BJ (cell line): ENCODE results near the gene B3GALT4. TPM values are rescaled to one million over a fixed set of nuclear protein-coding genes. Genes with fewer than 3 reads are reported as not detected.
A peak's percentile ranks its signal among the peaks of the same experiment; 100 is the strongest.
"Not testable (repeated sequence)": the region's sequence is repeated elsewhere in the genome, so short reads cannot be mapped to it uniquely, and the experiment has no call there.

Experiments
- CTCF ChIA-PET: fragments of 350-600 bp; formaldehyde crosslinking; extraction: SDS; loops from one replicate; lab custom pipeline; 2021; ENCODE audit warnings: antibody characterized with exemption, inconsistent platforms; lab: Yijun Ruan, JAX
- POLR2A ChIA-PET: fragments of 300-600 bp; sonication (Branson Sonifier 250); formaldehyde crosslinking; extraction: SDS; loops from one replicate; lab custom pipeline; 2021; ENCODE audit warnings: antibody characterized with exemption; lab: Charles Lee
- DNase-seq: peaks from one replicate; pipeline ENCODE4 v3.0.0-alpha.2; 2011; ENCODE audit warnings: low read depth
- H3K27me3 ChIP-seq: 2 replicates; pipeline ENCODE4 v1.6.0; 2011; ENCODE audit warnings: low read length; ENCODE audit not compliant: control insufficient read depth, insufficient read depth
- H3K36me3 ChIP-seq: 2 replicates; pipeline ENCODE4 v1.5.1; 2011; ENCODE audit warnings: low read length; ENCODE audit not compliant: control insufficient read depth, insufficient read depth
- H3K4me3 ChIP-seq: 2 replicates; pipeline ENCODE4 v1.5.1; 2011; ENCODE audit warnings: low read depth, mild to moderate bottlenecking, control low read depth, low read length
- polyA plus RNA-seq: library from polyadenylated mRNA; depleted of rRNA; stranded (reverse); fragments of >200 nt; gene quantifications from 2 replicates; pipeline ENCODE4 v1.2.3, GENCODE V29; 2011
- TF ChIP-seq, protein P1 (sequence below): IDR thresholded peaks from 2 replicates; pipeline ENCODE4 v1.5.1; 2011; ENCODE audit warnings: low read depth, mild to moderate bottlenecking, control low read depth, inconsistent platforms, low read length, moderate library complexity; ENCODE audit not compliant: insufficient read depth

The B3GALT4 gene
- polyA plus RNA-seq, 1 experiment, result 4.0 TPM

DNA sequence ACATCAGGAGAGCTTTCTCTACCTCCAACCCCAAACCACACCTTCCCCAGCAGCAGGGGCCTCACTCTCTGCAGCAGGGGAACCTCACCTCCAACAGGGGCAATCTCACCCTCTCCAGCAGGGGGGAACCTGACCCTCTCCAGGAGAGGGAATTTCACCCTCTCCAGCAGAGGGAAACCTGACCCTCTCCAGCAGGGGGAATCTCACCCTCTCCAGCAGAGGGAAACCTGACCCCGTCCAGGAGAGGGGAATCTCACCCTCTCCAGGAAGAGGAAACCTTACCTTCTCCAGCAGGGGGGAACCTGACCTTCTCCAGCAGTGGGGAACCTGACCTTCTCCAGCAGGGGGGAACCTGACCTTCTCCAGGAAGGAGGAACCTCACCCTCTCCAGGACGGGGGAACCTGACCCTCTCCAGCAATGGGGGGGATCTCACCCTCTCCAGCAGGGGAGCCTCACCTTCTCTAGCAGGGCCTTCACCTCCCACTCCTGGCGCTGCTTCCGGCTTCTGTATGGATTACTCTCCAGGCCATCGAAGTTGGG is 3.1 kb downstream of the B3GALT4 start:
- TF ChIP-seq, protein P1, sequence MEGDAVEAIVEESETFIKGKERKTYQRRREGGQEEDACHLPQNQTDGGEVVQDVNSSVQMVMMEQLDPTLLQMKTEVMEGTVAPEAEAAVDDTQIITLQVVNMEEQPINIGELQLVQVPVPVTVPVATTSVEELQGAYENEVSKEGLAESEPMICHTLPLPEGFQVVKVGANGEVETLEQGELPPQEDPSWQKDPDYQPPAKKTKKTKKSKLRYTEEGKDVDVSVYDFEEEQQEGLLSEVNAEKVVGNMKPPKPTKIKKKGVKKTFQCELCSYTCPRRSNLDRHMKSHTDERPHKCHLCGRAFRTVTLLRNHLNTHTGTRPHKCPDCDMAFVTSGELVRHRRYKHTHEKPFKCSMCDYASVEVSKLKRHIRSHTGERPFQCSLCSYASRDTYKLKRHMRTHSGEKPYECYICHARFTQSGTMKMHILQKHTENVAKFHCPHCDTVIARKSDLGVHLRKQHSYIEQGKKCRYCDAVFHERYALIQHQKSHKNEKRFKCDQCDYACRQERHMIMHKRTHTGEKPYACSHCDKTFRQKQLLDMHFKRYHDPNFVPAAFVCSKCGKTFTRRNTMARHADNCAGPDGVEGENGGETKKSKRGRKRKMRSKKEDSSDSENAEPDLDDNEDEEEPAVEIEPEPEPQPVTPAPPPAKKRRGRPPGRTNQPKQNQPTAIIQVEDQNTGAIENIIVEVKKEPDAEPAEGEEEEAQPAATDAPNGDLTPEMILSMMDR, result peak; percentile 60
- ChIA-PET POLR2A (no interaction called here), CTCF (interaction anchor here (3.3 kb wide), 1 partner anchor 19 kb away, joined by 13 read pairs; the partner anchor contains the start of gene RGL2)
- Histone ChIP-seq H3K36me3 (peaks cover 21% of the 10 kb centered on the region), H3K4me3 (no peak overlapping the region), H3K27me3 (no peaks in the 10 kb centered on the region)
- DNase-seq, result no peak

DNA sequence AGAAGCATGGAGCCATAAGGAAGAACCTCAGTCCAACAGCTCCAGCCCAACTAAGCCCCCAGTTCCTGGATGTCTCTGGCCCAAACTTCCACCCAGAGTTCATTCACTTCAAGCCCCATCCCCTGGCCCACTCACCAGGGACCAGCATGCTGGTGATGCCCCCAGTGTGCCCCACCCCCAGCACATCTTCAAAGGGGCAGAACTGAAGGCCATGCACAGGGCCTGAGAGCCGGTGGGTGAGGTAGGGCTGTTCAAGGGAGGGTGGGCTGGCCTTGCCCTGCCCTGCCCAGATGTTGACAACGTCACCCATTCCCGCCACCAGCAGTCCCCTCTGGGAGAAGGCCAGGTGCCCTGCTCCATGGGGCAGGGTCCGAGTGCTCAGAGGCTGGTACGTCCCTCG is 3.6 kb downstream of the B3GALT4 start:
- DNase-seq, result no peak
- H3K36me3 ChIP-seq, result peaks cover 19% of the 10 kb centered on the region
- TF ChIP-seq, protein P1, result no peak
- ChIA-PET CTCF (no interaction called here), POLR2A (no interaction called here)
- H3K27me3 ChIP-seq, result no peaks in the 10 kb centered on the region
- H3K4me3 ChIP-seq, result no peak overlapping the region

DNA sequence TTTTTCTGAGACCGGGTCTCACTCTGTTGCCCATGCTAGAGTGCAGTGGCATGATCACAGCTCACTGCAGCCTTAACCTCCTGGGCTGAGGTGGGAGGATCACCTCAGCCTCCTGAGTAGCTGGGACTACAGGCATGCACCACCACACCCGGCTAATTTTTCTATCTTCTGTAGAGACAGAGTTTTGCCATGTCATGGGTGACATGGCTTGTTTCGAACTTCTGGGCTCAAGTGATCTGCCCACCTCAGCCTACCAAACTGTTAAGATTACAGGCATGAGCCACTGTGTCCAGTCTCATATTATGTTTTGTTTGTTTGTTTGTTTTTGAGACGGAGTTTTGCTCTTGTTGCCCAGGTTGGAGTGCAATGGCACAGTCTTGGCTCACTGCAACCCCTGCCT is 8.3 kb downstream of the B3GALT4 start:
- H3K27me3 ChIP-seq, DNase-seq, H3K4me3 ChIP-seq, CTCF ChIA-PET, POLR2A ChIA-PET: not testable (repeated sequence)
- H3K36me3 ChIP-seq, result peaks cover 16% of the 10 kb centered on the region

DNA sequence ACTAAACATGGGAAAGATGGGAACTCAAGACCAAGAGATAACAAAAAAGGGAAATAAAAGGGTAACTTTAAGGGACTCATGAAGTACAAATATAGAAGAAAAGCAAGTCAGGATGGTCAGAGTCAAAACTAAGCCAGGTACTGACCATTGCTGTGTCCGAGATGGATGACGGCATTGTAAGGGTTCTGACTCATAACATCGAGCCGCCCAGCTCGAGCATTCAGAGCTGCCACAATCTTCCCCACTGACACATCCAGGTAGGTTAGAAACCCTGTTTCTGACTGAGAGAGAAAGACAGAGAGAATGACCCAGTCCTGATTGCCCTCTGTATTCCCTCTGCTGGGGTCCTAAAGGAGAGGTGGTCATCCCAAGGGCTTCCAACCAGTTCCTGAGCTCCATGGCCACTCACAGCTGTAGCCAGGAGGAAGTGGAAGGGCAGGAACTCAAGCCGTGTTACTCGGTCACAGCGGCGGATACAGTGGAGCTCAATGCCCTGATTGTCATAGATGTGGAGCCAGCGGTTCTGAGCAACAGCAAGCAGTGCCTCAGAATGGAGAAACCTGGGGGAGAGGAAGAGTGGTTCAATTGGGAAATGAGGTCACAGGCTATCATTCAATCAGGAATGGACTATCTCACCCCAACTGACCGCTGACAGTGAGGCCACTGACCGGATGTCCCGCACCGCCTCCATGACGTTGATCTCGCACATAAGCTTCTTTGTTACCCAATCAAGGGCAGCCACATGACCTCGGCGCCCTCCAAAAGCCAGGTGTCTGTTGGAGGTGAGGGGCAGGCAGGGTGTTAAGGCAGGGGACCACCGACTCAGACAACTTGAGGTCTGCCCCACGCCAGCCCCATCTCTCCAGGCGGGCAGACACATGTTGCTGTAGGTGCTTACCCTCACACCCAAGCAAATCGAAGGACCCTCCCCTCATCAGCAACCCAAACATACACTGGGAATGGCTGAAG is 10.3 kb downstream of the B3GALT4 start:
- no peak for DNase-seq
- H3K27me3 ChIP-seq, result no peaks in the 10 kb centered on the region
- ChIA-PET CTCF (interaction anchor here (2.9 to 4.0 kb wide), 2 partner anchors 10 to 12 kb away, joined by 21 read pairs; partner anchors contain the start of genes B3GALT4 and RGL2), POLR2A (interaction anchor here (0.5 kb wide), 1 partner anchor 450 kb away, joined by 7 read pairs; no protein-coding TSS in a partner anchor)
- H3K36me3 ChIP-seq, result peaks cover 19% of the 10 kb centered on the region
- H3K4me3 ChIP-seq, result no peak overlapping the region
- TF ChIP-seq, protein P1, result no peak

DNA sequence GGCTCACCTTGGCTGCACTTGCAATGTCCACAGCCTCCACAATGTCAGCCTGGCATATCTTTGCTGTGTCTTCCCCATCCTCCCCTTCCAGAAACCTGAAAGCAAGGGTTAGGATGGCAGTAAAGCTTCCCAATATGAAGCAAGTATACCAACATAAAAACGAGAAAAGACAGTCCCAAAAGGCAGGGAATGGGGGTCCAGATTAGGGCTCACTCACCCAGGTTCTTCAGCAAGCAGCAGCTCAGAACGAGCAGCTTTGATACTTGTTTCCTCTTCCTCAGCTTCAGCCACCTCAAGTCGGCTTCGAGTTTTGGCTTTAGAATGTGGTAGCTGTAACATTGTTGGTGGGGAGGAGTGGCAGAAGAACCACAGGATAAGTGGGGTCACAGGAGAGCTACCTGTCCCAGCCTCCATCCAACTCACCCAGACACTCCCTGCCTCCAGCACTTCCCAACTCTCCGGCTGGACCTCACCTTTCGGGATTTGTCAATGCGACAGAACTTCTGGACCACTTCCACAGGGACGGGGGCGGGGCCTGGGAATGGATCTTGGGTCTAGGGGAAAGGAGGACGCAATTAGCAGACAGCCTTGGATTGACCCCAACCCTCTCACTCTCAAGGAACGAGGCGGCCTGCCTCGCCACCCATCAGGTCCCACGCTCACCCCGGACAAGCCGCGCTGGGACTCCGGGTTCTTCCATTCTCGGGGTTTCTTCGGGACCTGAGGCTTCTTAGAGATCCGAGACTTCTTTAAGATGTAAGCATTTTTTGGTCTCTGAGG is 11.4 kb downstream of the B3GALT4 start:
- ChIA-PET POLR2A (interaction anchor here (0.5 to 1.0 kb wide), 2 partner anchors 13 to 451 kb away, joined by 4 to 7 read pairs; no protein-coding TSS in a partner anchor), CTCF (interaction anchor here (1.1 to 4.0 kb wide), 3 partner anchors 11 to 127 kb away, joined by 4 to 21 read pairs (median 21); partner anchors contain the start of genes B3GALT4 and RGL2)
- no peak for DNase-seq
- Histone ChIP-seq H3K4me3 (peak overlapping the region; percentile 64), H3K27me3 (no peaks in the 10 kb centered on the region), H3K36me3 (peaks cover 24% of the 10 kb centered on the region)
- TF ChIP-seq, protein P1, result no peak
